ENCODE results near the gene TMEM141.
"Not testable (repeated sequence)": the region's sequence is repeated elsewhere in the genome, so short reads cannot be mapped to it uniquely, and the experiment has no call there.

The TMEM141 gene

DNA sequence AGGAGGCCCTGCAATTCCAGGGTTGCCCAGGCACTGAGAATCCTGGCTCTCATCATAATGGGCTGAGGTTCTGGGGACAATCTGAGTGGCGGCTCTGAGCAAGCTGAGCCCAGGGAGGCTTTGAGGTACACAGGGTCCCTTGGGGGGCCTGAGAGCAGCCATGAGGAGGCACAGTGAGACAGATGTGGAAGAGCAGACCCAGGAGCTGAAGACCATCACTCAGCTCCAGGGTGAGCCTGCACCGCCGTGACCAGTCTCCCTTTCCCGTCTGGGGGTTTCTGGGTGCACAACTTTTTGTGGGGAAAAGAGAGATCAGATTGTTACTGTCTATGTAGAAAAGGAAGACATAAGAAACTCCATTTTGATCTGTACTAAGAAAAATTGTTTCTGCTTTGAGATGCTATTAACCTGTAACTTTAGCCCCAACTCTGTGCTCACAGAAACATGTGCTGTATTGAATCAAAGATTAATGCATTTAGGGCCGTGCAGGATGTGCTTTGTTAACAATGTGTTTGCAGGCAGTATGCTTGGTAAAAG is 5.2 kb downstream of the TMEM141 start, which contains the start of gene CCDC183:
TSS of gene CCDC183 (plus strand) at position 101 of the 537 bp plus-strand sequence. CDS start at position 161, 60 bp downstream.
- peak; percentile 0 for DNase-seq (ENCODE audit: low spot score)
- in situ Hi-C loops (cut with MboI; ENCODE audit: low pct_unique_long_range_greater_than_20kb, low sequenced_read_pairs, unreplicated experiment): no loop called here
- TF ChIP-seq, protein P1, sequence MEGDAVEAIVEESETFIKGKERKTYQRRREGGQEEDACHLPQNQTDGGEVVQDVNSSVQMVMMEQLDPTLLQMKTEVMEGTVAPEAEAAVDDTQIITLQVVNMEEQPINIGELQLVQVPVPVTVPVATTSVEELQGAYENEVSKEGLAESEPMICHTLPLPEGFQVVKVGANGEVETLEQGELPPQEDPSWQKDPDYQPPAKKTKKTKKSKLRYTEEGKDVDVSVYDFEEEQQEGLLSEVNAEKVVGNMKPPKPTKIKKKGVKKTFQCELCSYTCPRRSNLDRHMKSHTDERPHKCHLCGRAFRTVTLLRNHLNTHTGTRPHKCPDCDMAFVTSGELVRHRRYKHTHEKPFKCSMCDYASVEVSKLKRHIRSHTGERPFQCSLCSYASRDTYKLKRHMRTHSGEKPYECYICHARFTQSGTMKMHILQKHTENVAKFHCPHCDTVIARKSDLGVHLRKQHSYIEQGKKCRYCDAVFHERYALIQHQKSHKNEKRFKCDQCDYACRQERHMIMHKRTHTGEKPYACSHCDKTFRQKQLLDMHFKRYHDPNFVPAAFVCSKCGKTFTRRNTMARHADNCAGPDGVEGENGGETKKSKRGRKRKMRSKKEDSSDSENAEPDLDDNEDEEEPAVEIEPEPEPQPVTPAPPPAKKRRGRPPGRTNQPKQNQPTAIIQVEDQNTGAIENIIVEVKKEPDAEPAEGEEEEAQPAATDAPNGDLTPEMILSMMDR (IDR thresholded peaks at IDR 0.05; ENCODE audit: extremely low read depth, insufficient read depth, missing control alignments): no peak

DNA sequence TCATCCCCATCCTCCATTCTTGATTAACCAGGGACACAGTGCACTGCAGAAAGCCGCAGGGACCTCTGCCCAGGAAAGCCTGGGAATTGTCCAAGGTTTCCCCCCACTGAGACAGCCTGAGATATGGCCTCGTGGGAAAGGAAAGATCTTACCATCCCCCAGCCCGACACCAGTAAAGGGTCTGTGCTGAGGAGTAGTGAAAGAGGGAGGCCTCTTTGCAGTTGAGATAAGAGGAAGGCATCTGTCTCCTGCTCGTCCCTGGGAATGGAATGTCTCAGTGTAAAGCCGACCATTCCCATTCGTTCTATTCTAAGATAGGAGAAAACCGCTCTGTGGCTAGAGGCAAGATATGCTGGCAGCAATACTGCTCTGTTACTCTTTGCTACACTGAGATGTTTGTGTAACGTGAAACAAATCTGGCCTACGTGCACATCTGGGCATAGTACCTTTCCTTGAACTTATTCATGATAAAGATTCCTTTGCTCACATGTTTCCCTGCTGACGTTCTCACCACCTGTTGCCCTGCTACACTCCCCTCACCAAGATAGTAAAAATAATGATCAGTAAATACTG is 5.7 kb downstream of the TMEM141 start:
- DNase-seq (ENCODE audit: low spot score); in situ Hi-C loops (cut with MboI; ENCODE audit: low pct_unique_long_range_greater_than_20kb, low sequenced_read_pairs, unreplicated experiment): not testable (repeated sequence)

DNA sequence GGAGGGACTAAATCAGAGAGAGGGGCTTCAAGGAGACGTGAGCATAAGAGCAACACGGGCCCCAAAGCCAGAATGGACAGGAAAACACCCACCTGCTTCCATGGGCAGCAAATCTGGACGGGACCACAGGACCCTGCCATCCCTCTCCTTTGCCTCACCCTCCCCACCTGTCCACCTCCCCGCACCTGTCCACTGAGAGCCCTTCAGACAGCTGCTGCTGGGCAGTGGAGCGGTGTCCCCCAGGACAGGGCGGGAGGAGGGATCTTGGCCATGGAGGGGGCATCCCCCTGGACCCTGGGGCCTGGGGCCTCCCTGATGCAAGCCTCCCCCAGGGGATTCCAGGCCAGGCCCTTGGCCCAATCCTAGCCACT is 7.5 kb downstream of the TMEM141 start:
- TF ChIP-seq, protein P1 (IDR thresholded peaks at IDR 0.05; ENCODE audit: extremely low read depth, insufficient read depth, missing control alignments): no peak
- DNase-seq (ENCODE audit: low spot score): peak; percentile 3
- in situ Hi-C loops (cut with MboI; ENCODE audit: low pct_unique_long_range_greater_than_20kb, low sequenced_read_pairs, unreplicated experiment): no loop called here

DNA sequence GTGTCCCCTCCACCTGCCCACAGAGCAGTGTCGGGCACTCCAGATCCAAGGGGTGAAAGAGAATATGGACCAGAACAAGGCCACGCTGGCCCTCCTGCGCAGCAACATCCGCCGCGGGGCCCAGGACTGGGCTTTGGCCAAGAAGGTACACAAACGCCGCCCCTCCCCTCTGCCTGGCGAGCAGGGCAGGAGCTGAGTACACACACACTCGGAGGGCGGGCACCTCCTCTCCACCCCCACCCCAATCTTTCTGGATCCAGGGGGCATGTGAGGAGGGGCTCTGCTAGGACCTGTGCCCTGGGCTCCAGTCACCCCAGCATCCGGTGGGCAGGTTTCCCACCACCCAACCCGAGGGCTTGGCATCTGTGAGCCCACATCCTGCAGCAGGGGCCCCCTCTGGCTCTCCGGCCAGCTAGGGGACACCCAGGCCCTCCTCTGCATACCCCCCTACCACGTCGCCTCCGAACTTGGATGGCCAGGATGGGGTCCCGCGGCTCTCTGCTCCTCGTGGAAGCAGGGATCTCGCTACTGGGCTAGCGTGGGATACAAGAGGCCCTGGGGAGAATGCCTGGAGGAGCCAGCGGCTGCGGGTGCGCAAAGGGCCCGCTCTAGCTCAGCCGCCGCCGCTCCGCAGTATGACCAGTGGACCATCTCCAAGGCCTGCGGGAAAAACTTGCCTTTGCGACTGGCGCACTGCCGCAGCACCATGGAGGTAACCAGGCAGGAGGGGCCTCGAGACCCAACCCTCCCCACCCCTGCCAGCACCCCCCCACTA is 8.1 kb downstream of the TMEM141 start:
- TF ChIP-seq, protein P1 (IDR thresholded peaks at IDR 0.05; ENCODE audit: extremely low read depth, insufficient read depth, missing control alignments): no peak
- no peak for DNase-seq (ENCODE audit: low spot score)
- in situ Hi-C loops (cut with MboI; ENCODE audit: low pct_unique_long_range_greater_than_20kb, low sequenced_read_pairs, unreplicated experiment): no loop called here

DNA sequence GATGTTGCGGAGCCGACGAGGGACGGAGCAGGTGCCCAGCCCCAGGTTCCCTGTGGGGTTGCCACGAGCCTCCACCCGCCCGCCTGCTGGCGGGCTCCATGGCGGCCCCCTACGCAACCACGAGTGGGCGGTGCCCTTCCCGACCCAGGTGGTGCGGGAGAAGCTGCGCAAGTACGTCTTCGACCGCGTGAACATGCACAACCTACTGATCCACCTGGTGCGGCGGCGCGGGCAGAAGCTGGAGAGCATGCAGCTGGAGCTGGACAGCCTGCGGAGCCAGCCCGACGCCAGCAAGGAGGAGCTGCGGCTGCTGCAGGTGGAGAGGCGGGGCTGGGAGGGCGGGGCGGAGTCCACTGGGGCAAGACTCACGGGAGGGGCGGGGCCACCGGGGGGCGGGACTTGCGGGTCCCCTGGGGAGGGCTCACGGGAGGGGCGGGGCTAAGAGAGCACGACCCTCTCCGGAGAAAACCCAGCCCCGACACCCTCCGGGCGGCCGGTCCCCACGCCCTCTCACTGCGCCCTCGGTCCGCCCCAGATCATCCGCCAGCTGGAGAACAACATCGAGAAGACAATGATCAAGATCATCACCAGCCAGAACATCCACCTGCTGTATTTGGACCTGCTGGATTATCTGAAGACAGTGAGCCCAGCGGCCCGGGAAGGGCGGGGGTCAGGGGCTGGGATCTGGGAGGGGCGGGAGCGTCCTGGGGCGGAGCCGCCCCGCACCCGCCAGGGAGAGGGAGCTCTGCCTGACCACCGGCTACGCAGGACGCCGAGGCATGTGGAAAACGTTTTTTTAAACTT is 8.9 kb downstream of the TMEM141 start:
- peak; percentile 45 for DNase-seq (ENCODE audit: low spot score)
- TF ChIP-seq, protein P1 (IDR thresholded peaks at IDR 0.05; ENCODE audit: extremely low read depth, insufficient read depth, missing control alignments): no peak
- in situ Hi-C loops (cut with MboI; ENCODE audit: low pct_unique_long_range_greater_than_20kb, low sequenced_read_pairs, unreplicated experiment): no loop called here

DNA sequence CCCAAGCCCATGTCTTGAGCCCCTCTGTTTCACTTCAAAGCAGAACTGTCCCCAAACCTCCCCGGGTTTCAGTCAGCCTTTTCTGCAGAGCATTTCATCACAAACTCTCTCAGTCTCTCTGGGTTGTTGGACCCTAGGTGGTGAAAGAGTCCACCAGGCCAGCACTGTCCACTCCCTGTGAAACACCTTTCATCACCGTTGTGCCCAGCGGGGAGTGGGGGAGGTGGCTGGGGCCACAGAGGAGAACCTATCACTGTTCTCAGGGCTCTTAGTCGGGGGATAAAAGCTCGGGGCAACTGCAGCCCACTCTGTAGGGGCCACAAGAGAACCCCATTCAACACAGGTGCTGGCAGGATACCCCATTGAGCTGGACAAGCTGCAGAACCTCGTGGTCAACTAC is 11.2 kb downstream of the TMEM141 start:
- DNase-seq (ENCODE audit: low spot score): peak; percentile 10
- TF ChIP-seq, protein P1 (IDR thresholded peaks at IDR 0.05; ENCODE audit: extremely low read depth, insufficient read depth, missing control alignments): no peak
- in situ Hi-C loops (cut with MboI; ENCODE audit: low pct_unique_long_range_greater_than_20kb, low sequenced_read_pairs, unreplicated experiment): no loop called here

DNA sequence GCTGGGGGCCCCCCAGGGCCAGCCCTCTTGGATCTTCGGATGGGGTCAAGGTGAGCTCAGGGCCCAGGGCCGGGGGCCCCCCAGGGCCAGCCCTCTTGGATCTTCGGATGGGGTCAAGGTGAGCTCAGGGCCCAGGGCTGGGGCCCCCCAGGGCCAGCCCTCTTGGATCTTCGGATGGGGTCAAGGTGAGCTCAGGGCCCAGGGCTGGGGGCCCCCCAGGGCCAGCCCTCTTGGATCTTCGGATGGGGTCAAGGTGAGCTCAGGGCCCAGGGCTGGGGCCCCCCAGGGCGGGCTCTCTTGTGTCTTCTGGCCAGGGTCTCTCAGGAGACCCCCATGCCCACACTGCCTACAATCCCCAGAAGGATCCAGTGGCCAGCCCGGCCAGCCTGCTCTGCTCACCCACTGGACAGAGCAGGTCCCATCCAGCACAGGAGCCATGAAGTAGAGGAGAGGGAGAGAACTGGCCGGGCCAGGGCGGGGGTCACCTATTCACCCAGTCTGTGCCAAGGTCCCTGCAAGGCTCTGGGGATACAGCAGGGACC is 11.9 kb downstream of the TMEM141 start:
- in situ Hi-C loops (cut with MboI; ENCODE audit: low pct_unique_long_range_greater_than_20kb, low sequenced_read_pairs, unreplicated experiment): not testable (repeated sequence)

More for the DNA sequence above, 11.9 kb downstream of the TMEM141 start:
- not testable (repeated sequence) for DNase-seq (ENCODE audit: low spot score)
